Measurements from ENCODE around the gene MT1HL1. TPM values are rescaled to one million over a fixed set of nuclear protein-coding genes. Genes with fewer than 3 reads are reported as not detected.

The MT1HL1 gene
- total RNA-seq, 1 experiment from 2014 or later, result not detected

DNA sequence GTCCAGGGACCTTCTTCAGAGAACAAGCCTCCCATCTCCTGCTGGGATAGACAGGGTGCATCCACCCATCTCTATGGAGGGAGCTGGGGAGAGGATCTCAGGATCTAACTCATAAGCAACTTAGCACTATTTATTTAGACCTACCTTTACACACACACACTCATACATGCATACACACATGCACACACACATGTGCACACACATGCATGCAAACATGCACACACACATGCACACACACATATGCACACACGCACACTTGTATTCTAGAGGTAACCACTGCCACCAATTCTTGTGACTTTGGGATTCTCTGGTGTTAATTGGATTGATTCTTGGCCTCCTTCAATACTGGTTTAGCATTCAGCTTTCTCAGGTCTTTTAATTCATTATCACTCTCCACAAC, 9.8 kb downstream of the MT1HL1 start (continued):
- TF ChIP-seq, protein P1, sequence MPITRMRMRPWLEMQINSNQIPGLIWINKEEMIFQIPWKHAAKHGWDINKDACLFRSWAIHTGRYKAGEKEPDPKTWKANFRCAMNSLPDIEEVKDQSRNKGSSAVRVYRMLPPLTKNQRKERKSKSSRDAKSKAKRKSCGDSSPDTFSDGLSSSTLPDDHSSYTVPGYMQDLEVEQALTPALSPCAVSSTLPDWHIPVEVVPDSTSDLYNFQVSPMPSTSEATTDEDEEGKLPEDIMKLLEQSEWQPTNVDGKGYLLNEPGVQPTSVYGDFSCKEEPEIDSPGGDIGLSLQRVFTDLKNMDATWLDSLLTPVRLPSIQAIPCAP (CRISPR knock-in tag; IDR thresholded peaks at IDR 0.05), result no peak
- TF ChIP-seq TCF7 (CRISPR knock-in tag; IDR thresholded peaks at IDR 0.05; ENCODE audit: low read depth) (no peak), ESRRA (CRISPR knock-in tag; IDR thresholded peaks at IDR 0.05; ENCODE audit: borderline replicate concordance) (no peak), ETV6 (CRISPR knock-in tag; IDR thresholded peaks at IDR 0.05) (no peak), NR1H2 (CRISPR knock-in tag; IDR thresholded peaks at IDR 0.05) (no peak), TEAD4 (CRISPR knock-in tag; IDR thresholded peaks at IDR 0.05) (no peak), ZNF416 (CRISPR knock-in tag; IDR thresholded peaks at IDR 0.05) (no peak), ZNF317 (CRISPR knock-in tag; IDR thresholded peaks at IDR 0.05; ENCODE audit: borderline replicate concordance, low read depth) (no peak), GABPB1 (CRISPR knock-in tag; IDR thresholded peaks at IDR 0.05) (no peak)
- TF ChIP-seq, protein P2, sequence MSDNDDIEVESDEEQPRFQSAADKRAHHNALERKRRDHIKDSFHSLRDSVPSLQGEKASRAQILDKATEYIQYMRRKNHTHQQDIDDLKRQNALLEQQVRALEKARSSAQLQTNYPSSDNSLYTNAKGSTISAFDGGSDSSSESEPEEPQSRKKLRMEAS (CRISPR knock-in tag; IDR thresholded peaks at IDR 0.05), result no peak

DNA sequence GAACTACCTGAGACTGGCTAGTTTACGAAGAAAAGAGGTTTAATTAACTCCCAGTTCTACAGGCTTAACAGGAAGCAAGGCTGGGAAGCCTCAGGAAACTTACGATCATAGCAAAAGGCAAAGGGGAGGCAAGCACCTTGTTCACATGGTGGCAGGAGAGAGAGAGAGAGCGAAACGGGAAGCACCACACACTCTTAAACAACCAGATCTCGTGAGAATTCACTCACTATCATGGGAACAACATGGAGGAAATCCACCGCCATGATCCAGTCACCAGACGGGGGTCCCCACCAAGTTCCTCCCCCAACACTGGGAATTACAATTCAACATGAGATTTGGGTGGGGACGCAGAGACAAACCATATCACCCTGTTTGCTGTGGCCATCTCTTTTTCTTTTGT, 11.8 kb downstream of the MT1HL1 start:
- Mint-ChIP-seq H3K27ac (peak overlapping the region; percentile 93; the same call in 1 of the 2 replicates), H3K9me3 (peaks cover 35% of the 10 kb centered on the region), H3K36me3 (peaks cover 21% of the 10 kb centered on the region), H3K4me1 (peaks cover under 1% of the 10 kb centered on the region), H3K27me3 (ENCODE audit: low read depth) (peaks cover 7% of the 10 kb centered on the region; the same call in 1 of the 2 replicates), H3K4me3 (no peak overlapping the region)
- TF ChIP-seq NR3C1 (CRISPR knock-in tag; conservative IDR thresholded peaks at IDR 0.05; ENCODE audit: low read depth) (no peak), RELA (CRISPR knock-in tag; IDR thresholded peaks at IDR 0.05; ENCODE audit: borderline replicate concordance) (no peak), SP1 (CRISPR knock-in tag; conservative IDR thresholded peaks at IDR 0.05) (no peak), ZNF219 (CRISPR knock-in tag; IDR thresholded peaks at IDR 0.05; ENCODE audit: borderline replicate concordance) (no peak), ATF1 (CRISPR knock-in tag; IDR thresholded peaks at IDR 0.05) (no peak), CREM (CRISPR knock-in tag; IDR thresholded peaks at IDR 0.05) (no peak), ELF4 (CRISPR knock-in tag; IDR thresholded peaks at IDR 0.05; ENCODE audit: low read depth) (no peak)
- TF ChIP-seq, protein P2 (CRISPR knock-in tag; IDR thresholded peaks at IDR 0.05), result no peak
- POLR2A ChIA-PET, result no interaction called here
- CTCF ChIA-PET, result no interaction called here
- ATAC-seq, result no peak
- DNase-seq (ENCODE audit: low spot score), result no peak

DNA sequence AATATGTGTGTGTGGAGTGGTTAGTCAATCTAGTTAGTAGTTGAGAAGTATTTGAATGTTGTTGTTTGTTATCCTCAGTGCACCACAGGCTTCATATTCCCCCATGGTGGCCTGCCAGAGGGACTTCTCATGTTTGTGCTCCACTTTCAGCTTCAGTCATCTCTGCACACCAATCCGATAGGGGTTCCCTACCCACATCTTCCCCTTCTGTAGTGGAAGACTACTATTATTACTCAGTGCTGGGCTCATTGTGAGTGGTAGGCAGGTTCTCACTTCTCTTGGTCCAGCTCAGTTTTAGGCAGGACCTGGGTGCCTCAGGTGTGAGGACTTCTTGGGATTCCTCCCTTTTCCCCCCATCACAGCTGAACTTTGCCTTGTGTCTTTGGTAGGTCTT, 14.2 kb downstream of the MT1HL1 start:
- peaks cover 24% of the 10 kb centered on the region for H3K36me3 Mint-ChIP-seq
- peaks cover 7% of the 10 kb centered on the region; the same call in 1 of the 2 replicates for H3K27me3 Mint-ChIP-seq (ENCODE audit: low read depth)
- H3K27ac Mint-ChIP-seq, result no peak overlapping the region
- no peak overlapping the region for H3K4me3 Mint-ChIP-seq
- DNase-seq (ENCODE audit: low spot score), result no peak
- TF ChIP-seq ATF1 (CRISPR knock-in tag; IDR thresholded peaks at IDR 0.05) (no peak), ZNF263 (CRISPR knock-in tag; IDR thresholded peaks at IDR 0.05; ENCODE audit: low read depth) (no peak), ZNF121 (CRISPR knock-in tag; IDR thresholded peaks at IDR 0.05) (no peak)
- TF ChIP-seq, protein P3, sequence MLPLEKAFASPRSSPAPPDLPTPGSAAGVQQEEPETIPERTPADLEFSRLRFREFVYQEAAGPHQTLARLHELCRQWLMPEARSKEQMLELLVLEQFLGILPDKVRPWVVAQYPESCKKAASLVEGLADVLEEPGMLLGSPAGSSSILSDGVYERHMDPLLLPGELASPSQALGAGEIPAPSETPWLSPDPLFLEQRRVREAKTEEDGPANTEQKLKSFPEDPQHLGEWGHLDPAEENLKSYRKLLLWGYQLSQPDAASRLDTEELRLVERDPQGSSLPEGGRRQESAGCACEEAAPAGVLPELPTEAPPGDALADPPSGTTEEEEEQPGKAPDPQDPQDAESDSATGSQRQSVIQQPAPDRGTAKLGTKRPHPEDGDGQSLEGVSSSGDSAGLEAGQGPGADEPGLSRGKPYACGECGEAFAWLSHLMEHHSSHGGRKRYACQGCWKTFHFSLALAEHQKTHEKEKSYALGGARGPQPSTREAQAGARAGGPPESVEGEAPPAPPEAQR (CRISPR knock-in tag; IDR thresholded peaks at IDR 0.05), result no peak
- CTCF ChIA-PET, result no interaction called here
- POLR2A ChIA-PET, result no interaction called here
- peaks cover 40% of the 10 kb centered on the region for H3K9me3 Mint-ChIP-seq
- no peak for ATAC-seq
- H3K4me1 Mint-ChIP-seq, result no peaks in the 10 kb centered on the region
